GM12878 (cell line): ENCODE results near the gene GJC1. TPM values are rescaled to one million over a fixed set of nuclear protein-coding genes. Genes with fewer than 3 reads are reported as not detected.

Source experiments
- ATAC-seq: fragments of 200-7000 bp; cut with Tn5 transposase; 3 replicates; pipeline ENCODE4 v1.9.1; 2020; ENCODE audit warnings: mild to moderate bottlenecking, moderate library complexity
- BruUV-seq: library from RNA; stranded (reverse); fragments of 400-500 nt; replicated peaks from 2 replicates; lab custom pipeline; 2021; lab: Mats Ljungman, UMichigan
- CTCF ChIA-PET: fragments of 300-600 bp; sonication (Branson Sonifier 250); formaldehyde crosslinking; extraction: SDS; loops from one replicate; lab custom pipeline; 2021; ENCODE audit warnings: inconsistent platforms; lab: Yijun Ruan, JAX
- POLR2A ChIA-PET: fragments of 350-600 bp; formaldehyde crosslinking; extraction: SDS; loops from one replicate; lab custom pipeline; 2021; ENCODE audit warnings: inconsistent platforms; lab: Charles Lee
- RAD21 ChIA-PET: fragments of 300-600 bp; sonication (Branson Sonifier 250); formaldehyde crosslinking; loops from one replicate; lab custom pipeline; 2023; ENCODE audit warnings: antibody characterized with exemption; ENCODE audit not compliant: unreplicated experiment; lab: Charles Lee
- SMC1A ChIA-PET: fragments of 300-600 bp; sonication (Branson Sonifier 250); formaldehyde crosslinking; loops from one replicate; lab custom pipeline; 2023; ENCODE audit not compliant: unreplicated experiment, uncharacterized antibody; lab: Charles Lee
- DNase-seq: peaks from one replicate; pipeline ENCODE4 v3.0.0-alpha.2; 2011; ENCODE audit warnings: low read depth, low spot score
- FAIRE-seq: peaks from 3 replicates; lab custom pipeline; 2011; peaks lifted over from hg19 to GRCh38; lab: Jason Lieb, UNC
- H2AFZ ChIP-seq: 2 replicates; pipeline ENCODE4 v1.6.0; 2011; ENCODE audit warnings: low read depth, low read length, control low read depth; ENCODE audit not compliant: control insufficient read depth
- H3K27ac ChIP-seq: 2 replicates; pipeline ENCODE4 v1.5.1; 2011; ENCODE audit warnings: control low read depth; ENCODE audit not compliant: control insufficient read depth, insufficient read depth
- H3K27me3 ChIP-seq, 2 experiments: replicated peaks in 1 of 2; 2 replicates each; pipeline versions ENCODE4 v1.6.0 to v1.6.1; 2011; ENCODE audit warnings: low read length in 1 of 2; ENCODE audit not compliant: control insufficient read depth in 2 of 2, insufficient read depth in 2 of 2
- H3K36me3 ChIP-seq, 2 experiments: 2 replicates each; pipeline ENCODE4 v1.5.1; 2011; ENCODE audit warnings: low read length in 1 of 2; ENCODE audit not compliant: control insufficient read depth in 2 of 2, insufficient read depth in 2 of 2
- H3K4me1 ChIP-seq: 2 replicates; pipeline ENCODE4 v1.6.1; 2011; ENCODE audit warnings: mild to moderate bottlenecking, low read length, moderate library complexity, mixed read lengths; ENCODE audit not compliant: control insufficient read depth, insufficient read depth
- H3K4me2 ChIP-seq: 2 replicates; pipeline ENCODE4 v1.6.0; 2011; ENCODE audit warnings: control low read depth; ENCODE audit not compliant: control insufficient read depth, insufficient read depth
- H3K4me3 ChIP-seq: fragments of 200-600 bp; sonication (generic); 2 replicates; pipeline ENCODE4 v1.5.1; 2016
- H3K79me2 ChIP-seq: 2 replicates; pipeline ENCODE4 v1.6.0; 2011; ENCODE audit warnings: low read length; ENCODE audit not compliant: control insufficient read depth, insufficient read depth
- H3K9ac ChIP-seq: 2 replicates; pipeline ENCODE4 v1.8.0; 2011; ENCODE audit warnings: low read length, control low read depth, mixed read lengths; ENCODE audit not compliant: control insufficient read depth, insufficient read depth
- H3K9me3 ChIP-seq: replicated peaks from 3 replicates; pipeline ENCODE4 v1.5.1; 2011; ENCODE audit warnings: mild to moderate bottlenecking, low read length; ENCODE audit not compliant: control insufficient read depth, insufficient read depth
- H4K20me1 ChIP-seq: 2 replicates; pipeline ENCODE4 v1.6.0; 2011; ENCODE audit not compliant: control insufficient read depth, insufficient read depth
- BACH1 ChIP-seq: fragments of 450-650 bp; IDR thresholded peaks from 2 replicates; pipeline ENCODE4 v1.6.1; 2017; ENCODE audit warnings: mild to moderate bottlenecking, borderline replicate concordance
- CEBPB ChIP-seq, 2 experiments: fragments of 150-350 bp in 1 of 2; IDR thresholded peaks; 2 replicates each; pipeline ENCODE4 v1.6.1; 2012 to 2014; ENCODE audit warnings: low read depth in 2 of 2, low read length in 2 of 2, borderline replicate concordance in 1 of 2, inconsistent platforms in 1 of 2
- PAX8 ChIP-seq: fragments of 450-650 bp; IDR thresholded peaks from 2 replicates; pipeline ENCODE4 v1.6.1; 2017; ENCODE audit warnings: mild to moderate bottlenecking, moderate library complexity
- SREBF2 ChIP-seq: IDR thresholded peaks from 2 replicates; pipeline ENCODE4 v1.6.1; 2012; ENCODE audit warnings: mild to moderate bottlenecking, low read length
- STAT1 ChIP-seq: fragments of 450-650 bp; conservative IDR thresholded peaks from 2 replicates; pipeline ENCODE4 v1.6.1; 2014; ENCODE audit warnings: antibody characterized with exemption, mild to moderate bottlenecking
- ZSCAN29 ChIP-seq: fragments of 450-650 bp; IDR thresholded peaks from 2 replicates; pipeline ENCODE4 v1.6.1; 2017; ENCODE audit warnings: mild to moderate bottlenecking, moderate library complexity
- WGBS: methylation state at CpG from one replicate; pipeline ENCODE4 v1.1.6; 2016; ENCODE audit warnings: low lambda C conversion rate; ENCODE audit not compliant: insufficient replicate concordance, insufficient coverage; ENCODE audit errors: missing lambda C conversion rate; 5-methylcytosine and 5-hydroxymethylcytosine counted together
- in situ Hi-C: fragments of 300-500 bp; cut with MboI; formaldehyde crosslinking; loops from 9 replicates; pipeline ENCODE4 v1.14.3; 2018; ENCODE audit warnings: mixed read lengths
- intact Hi-C: fragments of 100-400 bp; cut with micrococcal nuclease; formaldehyde crosslinking; loops from one replicate; pipeline ENCODE4 v1.14.2; 2022; ENCODE audit not compliant: unreplicated experiment
- polyA plus RNA-seq, 11 experiments: library from polyadenylated mRNA; depleted of rRNA in 4 of 11; unstranded in 6 of 11; stranded (reverse) in 5 of 11; fragments of >200 nt; fragmentation: Nextera tagmentation in 4 of 11; fragmentation: Illumina TruSeq in 1 of 11; extraction: Ambion mirVana in 4 of 11; extraction: Trizol in 1 of 11; gene quantifications; 1 replicate in 1 of 11; 2 replicates in 10 of 11; pipeline versions ENCODE4 v1.2.1 to v1.2.3, GENCODE V29; 2011 to 2016; ENCODE audit warnings: inconsistent platforms in 2 of 11, missing spikeins in 2 of 11, low read depth in 1 of 11
- total RNA-seq, 4 experiments: library from RNA; depleted of rRNA in 3 of 4; stranded (reverse); fragments of >200 nt in 3 of 4; fragmentation: Illumina TruSeq in 1 of 4; extraction: Trizol in 1 of 4; gene quantifications; 2 replicates each; pipeline versions ENCODE4 v1.2.1 to v1.2.3, GENCODE V29; 2013 to 2021
- TF ChIP-seq, protein P1 (sequence below): fragments of 450-650 bp; conservative IDR thresholded peaks from 2 replicates; pipeline ENCODE4 v1.6.1; 2017; ENCODE audit warnings: mild to moderate bottlenecking, moderate library complexity

The GJC1 gene
- total and polyA plus RNA-seq, 10 of the 15 experiments (the other 5 are each of a cell fraction or from before 2014, with no cell fraction given) = 0.37 to 3.4 (median 0.90) TPM

DNA sequence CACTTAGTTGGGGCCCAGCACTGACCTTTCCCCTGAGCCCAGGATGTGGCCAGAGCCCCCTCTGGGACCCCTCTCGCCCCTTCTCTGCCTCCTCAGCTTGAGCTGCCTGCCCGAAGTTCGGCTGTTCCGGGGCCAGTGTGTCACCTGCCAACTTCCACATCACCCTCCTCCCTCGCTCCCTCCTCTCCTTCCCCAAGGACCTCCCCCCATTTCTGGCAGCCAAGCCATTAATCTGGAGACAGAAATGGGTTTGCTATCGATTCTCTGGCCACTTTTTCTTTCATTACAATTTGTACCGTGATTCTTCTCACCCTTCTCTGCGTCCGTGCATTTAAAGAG lies 80.1 kb downstream of the GJC1 start:
- RAD21 ChIA-PET = no interaction called here
- H3K4me3 ChIP-seq = no peak overlapping the region
- in situ Hi-C loops (no loop called here), intact Hi-C loops (no loop called here)
- H3K4me1 ChIP-seq = no peaks in the 10 kb centered on the region
- DNase-seq = no peak
- SMC1A ChIA-PET = no interaction called here
- CTCF ChIA-PET = interaction anchor here (0.7 kb wide), 1 partner anchor 102 kb away, joined by 3 read pairs; no protein-coding TSS in a partner anchor
- TF ChIP-seq CEBPB (IDR thresholded peaks at IDR 0.05; ENCODE audit: borderline replicate concordance in 1 of 2, low read depth in 2 of 2, low read length in 2 of 2) = no peak
- TF ChIP-seq SREBF2 = no peak
- no peak for TF ChIP-seq STAT1
- TF ChIP-seq PAX8 = no peak
- no peak for TF ChIP-seq ZSCAN29
- TF ChIP-seq BACH1 = no peak
- TF ChIP-seq, protein P1, sequence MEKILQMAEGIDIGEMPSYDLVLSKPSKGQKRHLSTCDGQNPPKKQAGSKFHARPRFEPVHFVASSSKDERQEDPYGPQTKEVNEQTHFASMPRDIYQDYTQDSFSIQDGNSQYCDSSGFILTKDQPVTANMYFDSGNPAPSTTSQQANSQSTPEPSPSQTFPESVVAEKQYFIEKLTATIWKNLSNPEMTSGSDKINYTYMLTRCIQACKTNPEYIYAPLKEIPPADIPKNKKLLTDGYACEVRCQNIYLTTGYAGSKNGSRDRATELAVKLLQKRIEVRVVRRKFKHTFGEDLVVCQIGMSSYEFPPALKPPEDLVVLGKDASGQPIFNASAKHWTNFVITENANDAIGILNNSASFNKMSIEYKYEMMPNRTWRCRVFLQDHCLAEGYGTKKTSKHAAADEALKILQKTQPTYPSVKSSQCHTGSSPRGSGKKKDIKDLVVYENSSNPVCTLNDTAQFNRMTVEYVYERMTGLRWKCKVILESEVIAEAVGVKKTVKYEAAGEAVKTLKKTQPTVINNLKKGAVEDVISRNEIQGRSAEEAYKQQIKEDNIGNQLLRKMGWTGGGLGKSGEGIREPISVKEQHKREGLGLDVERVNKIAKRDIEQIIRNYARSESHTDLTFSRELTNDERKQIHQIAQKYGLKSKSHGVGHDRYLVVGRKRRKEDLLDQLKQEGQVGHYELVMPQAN = no peak
- TF ChIP-seq, all 136 proteins: peak for 0
- Histone ChIP-seq H3K9me3 (no peaks in the 10 kb centered on the region), H3K27ac (no peak overlapping the region), H2AFZ (no peak overlapping the region), H3K79me2 (no peaks in the 10 kb centered on the region), H3K36me3 (peaks cover 4 to 14% of the 10 kb centered on the region in 2 experiments), H3K4me2 (no peak overlapping the region), H4K20me1 (no peaks in the 10 kb centered on the region), H3K9ac (no peak overlapping the region), H3K27me3 (no peaks in the 10 kb centered on the region)
- ATAC-seq (no peak), FAIRE-seq (no peak)
- WGBS = 84% methylated on average over 9 of the region's 9 CpGs
- BruUV-seq = no TSS peak
- POLR2A ChIA-PET = no interaction called here
